HEK293 (cell line): ENCODE measurements around the gene DDIT4.

Source experiments
- ELK4 ChIP-seq: IDR thresholded peaks from 2 replicates; pipeline ENCODE4 v1.6.1; 2011; ENCODE audit warnings: mild to moderate bottlenecking, low read depth, low read length, borderline replicate concordance
- GLI4 ChIP-seq: fragments of 450-650 bp; formaldehyde crosslinking; IDR thresholded peaks from 2 replicates; pipeline ENCODE4 v1.5.1; 2016; ENCODE audit warnings: missing biosample characterization, missing genetic modification characterization
- GLIS2 ChIP-seq: fragments of 450-650 bp; formaldehyde crosslinking; IDR thresholded peaks from 2 replicates; pipeline ENCODE4 v1.5.1; 2016; ENCODE audit warnings: missing biosample characterization, missing genetic modification characterization
- KLF16 ChIP-seq: fragments of 450-650 bp; formaldehyde crosslinking; IDR thresholded peaks from 2 replicates; pipeline ENCODE4 v1.5.1; 2017; ENCODE audit warnings: missing biosample characterization, missing genetic modification characterization
- MEIS1 ChIP-seq: sonication (generic); formaldehyde crosslinking; IDR thresholded peaks from 2 replicates; pipeline ENCODE4 v1.8.1; 2022; ENCODE audit warnings: missing genetic modification reagents, mild to moderate bottlenecking, borderline replicate concordance
- OSR2 ChIP-seq: fragments of 450-650 bp; formaldehyde crosslinking; IDR thresholded peaks from 2 replicates; pipeline ENCODE4 v1.5.1; 2016; ENCODE audit warnings: missing biosample characterization, missing genetic modification characterization
- OVOL3 ChIP-seq: fragments of 450-650 bp; formaldehyde crosslinking; IDR thresholded peaks from 2 replicates; pipeline ENCODE4 v1.5.1; 2016; ENCODE audit warnings: missing biosample characterization, missing genetic modification characterization
- REST ChIP-seq: fragments of 450-650 bp; formaldehyde crosslinking; IDR thresholded peaks from 2 replicates; pipeline ENCODE4 v1.5.1; 2016; ENCODE audit warnings: missing biosample characterization, missing genetic modification characterization
- TCF7L2 ChIP-seq: IDR thresholded peaks from 2 replicates; pipeline ENCODE4 v1.6.1; 2011; ENCODE audit warnings: low read depth, mild to moderate bottlenecking, inconsistent platforms, low read length, moderate library complexity, borderline replicate concordance
- ZBTB10 ChIP-seq: fragments of 450-650 bp; formaldehyde crosslinking; IDR thresholded peaks from 2 replicates; pipeline ENCODE4 v1.5.1; 2016; ENCODE audit warnings: missing biosample characterization, missing genetic modification characterization
- ZBTB7A ChIP-seq: fragments of 450-650 bp; formaldehyde crosslinking; IDR thresholded peaks from 2 replicates; pipeline ENCODE4 v1.5.1; 2016; ENCODE audit warnings: low read depth, missing biosample characterization, missing genetic modification characterization
- ZFP69B ChIP-seq: fragments of 450-650 bp; formaldehyde crosslinking; IDR thresholded peaks from 2 replicates; pipeline ENCODE4 v1.5.1; 2016; ENCODE audit warnings: missing biosample characterization, missing genetic modification characterization
- ZNF112 ChIP-seq: fragments of 450-650 bp; formaldehyde crosslinking; IDR thresholded peaks from 2 replicates; pipeline ENCODE4 v1.5.0; 2017; ENCODE audit warnings: missing biosample characterization, missing genetic modification characterization
- ZNF114 ChIP-seq: fragments of 450-650 bp; formaldehyde crosslinking; IDR thresholded peaks from 2 replicates; pipeline ENCODE4 v1.5.0; 2017; ENCODE audit warnings: missing biosample characterization, missing genetic modification characterization
- ZNF132 ChIP-seq: fragments of 450-650 bp; formaldehyde crosslinking; IDR thresholded peaks from 2 replicates; pipeline ENCODE4 v1.5.1; 2017; ENCODE audit warnings: missing biosample characterization, missing genetic modification characterization, borderline replicate concordance
- ZNF133 ChIP-seq: fragments of 450-650 bp; formaldehyde crosslinking; IDR thresholded peaks from 2 replicates; pipeline ENCODE4 v1.5.1; 2016; ENCODE audit warnings: missing biosample characterization, missing genetic modification characterization
- ZNF155 ChIP-seq: fragments of 450-650 bp; formaldehyde crosslinking; IDR thresholded peaks from 2 replicates; pipeline ENCODE4 v1.5.1; 2016; ENCODE audit warnings: missing biosample characterization, missing genetic modification characterization
- ZNF184 ChIP-seq: fragments of 450-650 bp; IDR thresholded peaks from 2 replicates; pipeline ENCODE4 v1.5.1; 2018; ENCODE audit warnings: missing biosample characterization, mild to moderate bottlenecking, missing genetic modification characterization
- ZNF211 ChIP-seq: fragments of 450-650 bp; formaldehyde crosslinking; IDR thresholded peaks from 2 replicates; pipeline ENCODE4 v1.5.1; 2016; ENCODE audit warnings: low read depth, missing biosample characterization, missing genetic modification characterization
- ZNF221 ChIP-seq: fragments of 450-650 bp; formaldehyde crosslinking; IDR thresholded peaks from 2 replicates; pipeline ENCODE4 v1.5.1; 2017; ENCODE audit warnings: missing biosample characterization, missing genetic modification characterization, borderline replicate concordance
- ZNF366 ChIP-seq: fragments of 450-650 bp; formaldehyde crosslinking; conservative IDR thresholded peaks from 2 replicates; pipeline ENCODE4 v1.5.1; 2016; ENCODE audit warnings: missing biosample characterization, missing genetic modification characterization
- ZNF37A ChIP-seq: fragments of 450-650 bp; IDR thresholded peaks from 2 replicates; pipeline ENCODE4 v1.5.1; 2018; ENCODE audit warnings: missing biosample characterization, missing genetic modification characterization
- ZNF391 ChIP-seq: fragments of 450-650 bp; formaldehyde crosslinking; IDR thresholded peaks from 2 replicates; pipeline ENCODE4 v1.5.1; 2016; ENCODE audit warnings: low read depth, missing biosample characterization, missing genetic modification characterization, borderline replicate concordance
- ZNF529 ChIP-seq: fragments of 450-650 bp; formaldehyde crosslinking; IDR thresholded peaks from 2 replicates; pipeline ENCODE4 v1.5.1; 2017; ENCODE audit warnings: missing genetic modification characterization, missing biosample characterization; ENCODE audit not compliant: insufficient replicate concordance
- ZNF544 ChIP-seq: fragments of 450-650 bp; formaldehyde crosslinking; IDR thresholded peaks from 2 replicates; pipeline ENCODE4 v1.5.0; 2017; ENCODE audit warnings: missing biosample characterization, missing genetic modification characterization
- ZNF549 ChIP-seq: fragments of 450-650 bp; IDR thresholded peaks from 2 replicates; pipeline ENCODE4 v1.5.1; 2018; ENCODE audit warnings: missing biosample characterization, missing genetic modification characterization, mild to moderate bottlenecking, inconsistent platforms, moderate library complexity
- ZNF600 ChIP-seq: fragments of 450-650 bp; formaldehyde crosslinking; IDR thresholded peaks from 2 replicates; pipeline ENCODE4 v1.5.1; 2016; ENCODE audit warnings: missing biosample characterization, missing genetic modification characterization
- ZNF624 ChIP-seq: fragments of 450-650 bp; formaldehyde crosslinking; IDR thresholded peaks from 2 replicates; pipeline ENCODE4 v1.5.1; 2017; ENCODE audit warnings: missing biosample characterization, missing genetic modification characterization
- ZNF645 ChIP-seq: fragments of 450-650 bp; formaldehyde crosslinking; IDR thresholded peaks from 2 replicates; pipeline ENCODE4; 2016; ENCODE audit warnings: missing biosample characterization, missing genetic modification characterization
- ZNF658 ChIP-seq: fragments of 450-650 bp; formaldehyde crosslinking; IDR thresholded peaks from 2 replicates; pipeline ENCODE4; 2016; ENCODE audit warnings: missing biosample characterization, missing genetic modification characterization
- ZNF660 ChIP-seq: fragments of 450-650 bp; IDR thresholded peaks from 2 replicates; pipeline ENCODE4 v1.5.1; 2018; ENCODE audit warnings: missing biosample characterization, mild to moderate bottlenecking, missing genetic modification characterization
- ZNF837 ChIP-seq: fragments of 450-650 bp; formaldehyde crosslinking; IDR thresholded peaks from 2 replicates; pipeline ENCODE4 v1.5.1; 2016; ENCODE audit warnings: missing biosample characterization, missing genetic modification characterization
- ZSCAN16 ChIP-seq: fragments of 450-650 bp; formaldehyde crosslinking; IDR thresholded peaks from 2 replicates; pipeline ENCODE4 v1.5.1; 2016; ENCODE audit warnings: missing biosample characterization, missing genetic modification characterization

Gene DDIT4

GRCh38 chr10:72272689-72273409, 875 bp upstream of the DDIT4 start (continued):
- no peak for TF ChIP-seq ZNF112 (tag by site-specific recombination)
- no peak for TF ChIP-seq GLIS2 (tag by site-specific recombination)
- TF ChIP-seq ZNF658 (tag by site-specific recombination): no peak
- no peak; the same call in 1 of the 2 replicates for TF ChIP-seq REST (tag by site-specific recombination)
- no peak for TF ChIP-seq ZNF549 (tag by site-specific recombination)
- no peak for TF ChIP-seq ZNF114 (tag by site-specific recombination)
- peak; percentile 53; the same call in 1 of the 2 replicates for TF ChIP-seq OSR2 (tag by site-specific recombination)
- peak; percentile 94 for TF ChIP-seq ZFP69B (tag by site-specific recombination)
- no peak for TF ChIP-seq ELK4
- TF ChIP-seq GLI4: peak; percentile 56; the same call in 1 of the 2 replicates
- TF ChIP-seq ZNF184 (tag by site-specific recombination): peak; percentile 87
- TF ChIP-seq ZNF37A (tag by site-specific recombination): no peak
- TF ChIP-seq KLF16 (tag by site-specific recombination): peak; percentile 76
- TF ChIP-seq MEIS1 (CRISPR knock-in tag): no peak
- TF ChIP-seq ZNF366 (tag by site-specific recombination): no peak
- TF ChIP-seq ZNF133: no peak; the same call in 1 of the 2 replicates
- no peak for TF ChIP-seq ZBTB10 (tag by site-specific recombination)
- TF ChIP-seq OVOL3 (tag by site-specific recombination): no peak
- TF ChIP-seq ZNF211 (tag by site-specific recombination): no peak
- no peak for TF ChIP-seq TCF7L2
- no peak for TF ChIP-seq ZNF624 (tag by site-specific recombination)
- TF ChIP-seq ZNF221 (tag by site-specific recombination): no peak
- TF ChIP-seq ZNF645 (tag by site-specific recombination): no peak
- TF ChIP-seq ZNF837: no peak
- TF ChIP-seq ZNF391 (tag by site-specific recombination): peak; percentile 67; the same call in 1 of the 2 replicates
- TF ChIP-seq ZBTB7A (tag by site-specific recombination): peak; percentile 71; the same call in 1 of the 2 replicates
- no peak for TF ChIP-seq ZNF132 (tag by site-specific recombination)
- no peak for TF ChIP-seq ZNF544 (tag by site-specific recombination)
- no peak for TF ChIP-seq ZNF155 (tag by site-specific recombination)
- peak; percentile 8; the same call in 1 of the 2 replicates for TF ChIP-seq ZSCAN16
- TF ChIP-seq ZNF660 (tag by site-specific recombination): peak; percentile 97
- TF ChIP-seq ZNF529 (tag by site-specific recombination): no peak
- TF ChIP-seq ZNF600 (tag by site-specific recombination): peak; percentile 97
